Motor neuron (in vitro differentiated cells): ENCODE measurements around the gene SRRD. TPM values are rescaled to one million over a fixed set of nuclear protein-coding genes. Genes with fewer than 3 reads are reported as not detected.
A peak's percentile ranks its signal among the peaks of the same experiment; 100 is the strongest.
"Not testable (repeated sequence)": the region's sequence is repeated elsewhere in the genome, so short reads cannot be mapped to it uniquely, and the experiment has no call there.

Source experiments
- ATAC-seq, 8 experiments: fragments of 200-7000 bp; cut with Tn5 transposase; replicated peaks in 6 of 8; 2 replicates each; pipeline ENCODE4 v1.8.0; 2021; ENCODE audit warnings: mild to moderate bottlenecking in 8 of 8, moderate library complexity in 8 of 8
- H3K27ac ChIP-seq, 2 donors: fragments of 250-450 bp; sonication (Bioruptor Pico); 2 replicates each; pipeline ENCODE4 v1.9.0; 2021; ENCODE audit warnings: antibody characterized with exemption in 2 of 2, mild to moderate bottlenecking in 2 of 2, moderate library complexity in 1 of 2
- H3K4me1 ChIP-seq, 2 donors: fragments of 250-450 bp; sonication (Bioruptor Pico); replicated peaks in 1 of 2; 2 replicates each; pipeline ENCODE4 v1.6.1; 2021; ENCODE audit warnings: antibody characterized with exemption in 2 of 2, mild to moderate bottlenecking in 2 of 2, moderate library complexity in 1 of 2
- H3K4me3 ChIP-seq, 5 donors: fragments of 250-450 bp; sonication (Bioruptor Pico); 2 replicates each; pipeline ENCODE4 v1.9.0; 2021; ENCODE audit warnings: antibody characterized with exemption in 5 of 5, mild to moderate bottlenecking in 5 of 5, moderate library complexity in 4 of 5
- WGBS, 10 experiments: fragments of 450-650 bp; shearing (Covaris generic); methylation state at CpG; one replicate each; pipeline ENCODE4 v1.0.0; 2022; 5-methylcytosine and 5-hydroxymethylcytosine counted together
- in situ Hi-C, 9 experiments: fragments of 400-800 bp; cut with MboI; loops; one replicate each; pipeline ENCODE4 v1.15.0; 2021; ENCODE audit warnings: low sequenced_read_pairs in 9 of 9, low pct_unique_long_range_greater_than_20kb in 2 of 9; ENCODE audit not compliant: unreplicated experiment in 9 of 9
- total RNA-seq, 8 experiments: library from RNA; unstranded; fragments of 300-600 nt; gene quantifications; 2 replicates each; pipeline versions ENCODE4 v1.2.3 to v1.2.4, GENCODE V29; 2022

SRRD gene, protein sequence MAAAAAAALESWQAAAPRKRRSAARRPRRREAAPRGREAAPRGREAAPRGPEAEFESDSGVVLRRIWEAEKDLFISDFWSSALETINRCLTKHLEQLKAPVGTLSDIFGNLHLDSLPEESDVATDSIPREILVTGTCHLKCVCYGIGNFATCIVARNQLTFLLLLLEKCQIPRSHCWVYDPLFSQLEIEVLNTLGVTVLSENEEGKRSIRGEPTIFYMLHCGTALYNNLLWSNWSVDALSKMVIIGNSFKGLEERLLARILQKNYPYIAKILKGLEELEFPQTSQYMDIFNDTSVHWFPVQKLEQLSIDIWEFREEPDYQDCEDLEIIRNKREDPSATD
- 10 to 100 TPM in 7 of 8 experiments, 1 to 10 TPM in 1; 8.4 to 21.2 (median 13.6) TPM for total RNA-seq

DNA sequence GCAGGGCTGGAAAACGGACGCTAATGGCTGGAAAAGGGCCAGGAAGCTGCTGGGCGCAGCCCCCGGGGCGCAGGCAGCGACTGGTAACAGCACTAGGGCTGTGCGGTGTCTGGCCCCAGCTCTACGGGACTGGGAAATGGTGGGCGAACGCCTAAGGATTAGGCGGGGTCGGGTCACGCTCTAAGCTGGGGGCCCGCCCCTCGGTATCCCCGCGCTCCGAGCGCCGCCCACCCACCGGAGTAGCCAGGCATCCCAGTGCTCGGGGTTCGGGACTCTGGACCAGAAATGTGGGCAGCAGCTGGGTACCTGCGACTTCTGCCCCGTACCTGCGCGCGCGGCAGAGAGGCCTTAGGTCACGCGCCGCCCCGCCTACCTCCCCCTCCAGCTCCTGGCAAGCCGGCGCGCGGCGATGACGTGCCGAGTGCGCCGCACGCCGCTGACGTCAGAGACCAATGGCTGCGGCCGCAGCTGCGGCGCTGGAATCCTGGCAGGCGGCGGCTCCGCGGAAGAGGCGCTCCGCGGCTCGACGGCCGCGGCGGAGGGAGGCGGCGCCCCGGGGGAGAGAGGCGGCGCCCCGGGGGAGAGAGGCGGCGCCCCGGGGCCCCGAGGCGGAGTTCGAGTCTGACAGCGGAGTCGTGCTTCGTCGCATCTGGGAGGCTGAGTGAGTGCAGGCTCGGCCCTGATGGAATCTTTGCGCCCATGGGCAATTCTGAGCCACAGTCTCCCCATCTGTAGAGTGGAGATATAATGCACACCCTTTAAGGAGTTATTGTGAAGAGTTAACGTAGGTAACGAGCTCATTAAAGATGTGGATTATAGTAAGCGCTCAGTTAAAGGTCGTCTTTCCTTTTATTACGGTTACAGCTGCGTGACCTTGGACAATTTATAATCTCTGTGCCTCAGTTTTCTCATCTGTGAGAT, at the start of gene SRRD, which contains the start of gene HPS4:
TSS of gene SRRD (plus strand) at position 439 of the 921 bp plus-strand sequence. CDS start at position 453, 14 bp downstream.
TSS of gene HPS4 (minus strand) at position 345 of the 921 bp plus-strand sequence. CDS start 2,021 bp downstream, outside the sequence.
- ATAC-seq, result peak; percentile 77 to 89 (median 86)
- H3K27ac ChIP-seq, result peak within 1 kb of the TSS; percentile 88 to 89
- in situ Hi-C loops, result no loop called here
- peaks cover 42 to 46% of the 10 kb centered on the region in 2 donors for H3K4me1 ChIP-seq
- H3K4me3 ChIP-seq, result peak within 1 kb of the TSS; percentile 71 to 97 (median 79)
- WGBS, 10 experiments, result 0 to 5% (median 1%) methylated on average over 3 to 25 of the region's 85 CpGs; no CpG with 5 or more reads in 6 of the 10 experiments

DNA sequence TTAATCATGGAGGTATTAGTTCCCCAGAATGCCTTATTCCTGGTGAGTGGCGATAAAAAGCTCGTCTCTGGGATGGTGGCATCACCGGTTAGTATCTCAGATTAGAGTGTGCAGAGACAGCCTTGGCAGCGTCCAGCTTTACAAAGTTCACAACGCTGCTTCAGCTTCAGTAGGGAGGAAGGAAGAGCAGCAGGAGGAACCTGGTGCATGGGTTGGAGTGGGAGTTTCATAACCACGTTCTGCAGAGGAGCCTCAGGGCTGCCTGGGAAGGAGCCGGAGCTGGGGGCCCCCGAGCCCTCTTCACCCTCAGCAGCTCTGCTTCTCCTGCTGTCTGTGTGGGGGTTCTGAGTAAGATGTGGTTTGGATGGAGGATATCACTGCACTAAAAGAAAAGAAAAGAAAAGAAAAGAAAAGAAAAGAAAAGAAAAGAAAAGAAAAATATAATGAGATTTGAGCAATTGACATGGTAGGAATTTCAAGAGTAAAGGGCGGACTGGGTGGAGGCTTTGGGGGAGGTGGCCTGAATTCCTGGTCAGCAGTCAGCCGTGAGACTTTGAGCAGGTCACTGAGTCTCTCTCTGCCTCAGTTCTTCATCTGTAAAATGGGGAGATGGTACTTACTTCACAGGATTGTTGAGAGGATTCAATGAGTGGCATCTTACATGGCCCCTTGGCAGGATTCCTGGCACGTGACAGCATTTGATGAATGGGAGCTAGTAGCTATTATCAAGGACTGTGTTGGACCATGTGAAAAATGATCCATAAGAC, 48.2 kb upstream of the SRRD start:
- WGBS, 10 experiments, result 68 to 100% (median 87%) methylated on average over 1 to 8 of the region's 11 CpGs; no CpG with 5 or more reads in 1 of the 10 experiments
- no peak for ATAC-seq
- in situ Hi-C loops, result no loop called here
- Histone ChIP-seq H3K27ac (no peak overlapping the region), H3K4me3 (no peak overlapping the region), H3K4me1 (peaks cover 2 to 11% of the 10 kb centered on the region in 2 donors)

DNA sequence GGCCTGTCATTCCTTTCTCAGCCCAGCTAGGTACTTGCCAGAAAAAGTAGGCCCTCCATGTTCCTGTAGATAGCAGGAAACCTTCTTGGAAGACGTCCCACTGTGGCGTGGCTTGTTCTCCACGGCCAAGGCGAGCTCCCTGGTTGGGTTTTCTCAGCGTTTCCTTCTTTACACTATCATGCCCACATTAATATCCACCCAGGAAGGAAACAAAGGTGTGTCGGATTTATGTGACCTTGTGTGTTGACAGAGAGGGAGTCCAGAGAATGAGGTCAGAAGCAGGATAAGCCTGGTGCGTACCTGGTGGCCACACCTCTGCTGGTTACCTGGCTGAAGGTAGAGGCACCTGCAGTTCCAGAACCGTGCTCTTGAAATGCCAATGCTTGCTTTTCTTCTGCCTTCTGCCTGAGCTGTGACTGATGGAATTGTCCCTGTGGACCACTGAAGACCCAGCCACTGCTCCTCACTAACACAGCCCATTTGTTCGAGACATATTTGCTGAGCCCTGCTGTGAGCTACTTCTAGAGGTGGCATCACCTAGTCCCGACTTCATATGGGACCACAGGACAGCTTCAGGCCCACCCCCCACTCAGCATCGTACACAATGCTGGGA, 46.7 kb upstream of the SRRD start:
- H3K27ac ChIP-seq, result no peak overlapping the region
- 50 to 100% (median 81%) methylated on average over 1 to 6 of the region's 11 CpGs; no CpG with 5 or more reads in 4 of the 10 experiments for WGBS, 10 experiments
- H3K4me1 ChIP-seq, result peaks cover 2 to 11% of the 10 kb centered on the region in 2 donors
- in situ Hi-C loops, result no loop called here
- peak in 1 of 8 experiments; percentile 4 for ATAC-seq
- no peak overlapping the region for H3K4me3 ChIP-seq

DNA sequence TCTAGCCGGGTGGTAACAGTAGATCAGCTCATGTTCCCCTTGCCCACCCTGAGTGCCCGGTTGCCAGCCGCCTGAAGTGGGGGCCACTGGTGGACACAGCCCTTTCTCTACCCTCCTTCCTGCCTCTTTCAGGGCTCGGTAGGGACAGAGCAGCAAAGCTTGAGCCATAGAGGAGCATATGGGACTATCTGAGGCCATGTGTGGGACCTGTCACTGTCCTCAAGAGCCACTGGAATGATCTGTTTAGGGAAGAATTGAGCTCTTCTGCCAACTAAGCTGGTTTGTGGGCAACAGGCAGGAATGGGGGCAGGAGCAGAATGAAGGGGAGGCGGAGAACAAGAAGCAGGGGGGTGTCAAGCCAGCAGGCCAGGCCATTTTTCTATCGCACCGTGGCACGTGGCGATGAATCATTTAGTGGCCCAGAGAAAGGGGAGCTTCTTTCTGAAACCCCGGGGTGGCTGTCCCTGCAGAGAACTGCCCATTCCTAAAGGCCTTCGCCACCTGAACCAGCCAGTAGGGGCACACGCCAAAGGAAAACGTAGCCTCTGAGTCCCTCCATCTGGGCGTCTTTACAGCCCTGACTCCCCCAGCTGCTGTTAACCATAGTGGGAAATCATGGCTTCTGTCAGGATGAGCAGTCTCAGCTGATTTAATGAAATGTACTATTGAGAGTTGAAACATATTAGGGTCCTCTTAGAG, 45.8 kb upstream of the SRRD start:
- no peak overlapping the region for H3K27ac ChIP-seq
- peak in 5 of 8 experiments; percentile 37 to 69 (median 59) for ATAC-seq
- no peak overlapping the region for H3K4me3 ChIP-seq
- peaks cover 2 to 11% of the 10 kb centered on the region in 2 donors for H3K4me1 ChIP-seq
- WGBS, 10 experiments, result 58 to 94% (median 72%) methylated on average over 2 to 9 of the region's 14 CpGs; no CpG with 5 or more reads in 3 of the 10 experiments
- in situ Hi-C loops, result no loop called here

DNA sequence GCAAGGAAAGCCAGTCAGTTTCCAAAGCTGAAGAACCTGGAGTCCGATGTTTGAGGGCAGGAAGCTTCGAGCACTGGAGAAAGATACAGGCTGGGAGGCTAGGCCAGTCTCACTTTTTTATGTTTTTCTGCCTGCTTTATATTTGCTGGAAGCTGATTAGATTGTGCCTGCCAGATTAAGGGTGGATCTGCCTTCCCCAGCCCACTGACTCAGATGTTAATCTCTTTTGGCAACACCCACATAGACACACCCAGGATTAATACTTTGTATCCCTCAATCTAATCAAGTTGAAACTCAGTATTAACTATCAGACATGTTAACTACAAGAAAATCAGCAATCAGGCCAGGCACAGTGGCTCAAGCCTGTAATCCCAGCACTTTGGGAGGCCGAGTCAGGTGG, 44.9 kb upstream of the SRRD start:
- H3K4me1 ChIP-seq, result peaks cover 2 to 11% of the 10 kb centered on the region in 2 donors
- WGBS, 10 experiments, result 0 to 100% (median 75%) methylated on average over 1 to 2 of the region's 3 CpGs; no CpG with 5 or more reads in 5 of the 10 experiments
- in situ Hi-C loops, result not testable (repeated sequence)

DNA sequence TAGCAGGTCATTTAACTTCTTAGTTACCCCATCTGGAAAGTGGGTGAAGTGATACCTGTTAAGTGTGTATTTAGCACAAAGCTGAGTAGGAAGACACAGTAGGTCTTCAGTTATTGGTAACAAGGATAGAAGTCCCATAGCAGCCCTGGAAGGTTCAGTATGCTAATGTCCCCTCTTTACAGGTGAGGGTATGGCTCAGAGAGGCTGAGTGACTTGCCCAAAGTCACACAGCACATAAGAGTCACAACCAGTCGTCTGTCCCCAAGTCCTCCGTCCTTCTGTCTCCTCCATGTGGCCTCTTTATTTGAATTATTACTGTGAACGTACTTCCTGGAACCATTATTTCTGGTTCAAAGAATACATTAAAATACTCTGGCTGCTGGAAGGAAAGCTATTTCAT, 44.1 kb upstream of the SRRD start:
- H3K4me3 ChIP-seq, result no peak overlapping the region
- peaks cover 2 to 17% of the 10 kb centered on the region in 2 donors for H3K4me1 ChIP-seq
- WGBS, 10 experiments, result 15 to 100% (median 38%) methylated on average over 1 to 3 of the region's 3 CpGs; no CpG with 5 or more reads in 3 of the 10 experiments
- H3K27ac ChIP-seq, result no peak overlapping the region
- in situ Hi-C loops, result no loop called here
- ATAC-seq, result no peak

More for the DNA sequence above, 44.9 kb upstream of the SRRD start:
- peak in 2 of 8 experiments; percentile 47 to 49 for ATAC-seq
- H3K4me3 ChIP-seq, H3K27ac ChIP-seq: not testable (repeated sequence)

DNA sequence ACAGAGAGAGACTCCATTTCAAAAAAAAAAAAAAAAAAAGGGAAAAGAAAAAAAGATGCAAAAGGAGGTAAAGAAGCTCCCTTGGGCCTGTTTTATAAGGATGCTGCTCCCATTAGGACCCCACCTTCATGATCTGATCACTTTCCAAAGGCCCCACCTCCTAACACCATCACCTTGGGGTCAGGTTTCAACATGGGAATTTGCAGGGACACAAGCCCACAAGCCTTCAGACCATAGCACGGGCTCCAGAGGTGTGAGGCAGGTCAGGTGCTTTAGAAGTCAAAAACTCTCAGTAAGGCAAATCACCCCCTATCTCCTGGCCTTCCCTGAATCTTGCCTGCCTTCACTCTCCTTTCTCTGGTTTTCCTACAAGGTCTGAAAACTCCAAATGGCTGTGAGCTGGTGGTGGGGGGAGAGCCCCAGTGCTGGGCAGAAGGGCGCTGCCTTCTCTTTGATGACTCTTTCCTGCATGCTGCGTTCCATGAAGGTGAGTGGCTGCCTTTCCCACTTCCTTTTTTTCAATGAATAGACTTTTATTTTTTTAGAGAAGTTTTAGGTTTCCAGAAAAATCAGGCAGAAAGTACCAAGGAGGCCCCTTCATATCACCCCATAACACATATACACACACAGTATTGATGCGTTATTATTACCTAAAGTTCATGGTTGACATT, 41.5 kb upstream of the SRRD start:
- no peak for ATAC-seq
- WGBS, 10 experiments, result 80 to 100% (median 93%) methylated on average over 1 to 4 of the region's 4 CpGs; no CpG with 5 or more reads in 5 of the 10 experiments

DNA sequence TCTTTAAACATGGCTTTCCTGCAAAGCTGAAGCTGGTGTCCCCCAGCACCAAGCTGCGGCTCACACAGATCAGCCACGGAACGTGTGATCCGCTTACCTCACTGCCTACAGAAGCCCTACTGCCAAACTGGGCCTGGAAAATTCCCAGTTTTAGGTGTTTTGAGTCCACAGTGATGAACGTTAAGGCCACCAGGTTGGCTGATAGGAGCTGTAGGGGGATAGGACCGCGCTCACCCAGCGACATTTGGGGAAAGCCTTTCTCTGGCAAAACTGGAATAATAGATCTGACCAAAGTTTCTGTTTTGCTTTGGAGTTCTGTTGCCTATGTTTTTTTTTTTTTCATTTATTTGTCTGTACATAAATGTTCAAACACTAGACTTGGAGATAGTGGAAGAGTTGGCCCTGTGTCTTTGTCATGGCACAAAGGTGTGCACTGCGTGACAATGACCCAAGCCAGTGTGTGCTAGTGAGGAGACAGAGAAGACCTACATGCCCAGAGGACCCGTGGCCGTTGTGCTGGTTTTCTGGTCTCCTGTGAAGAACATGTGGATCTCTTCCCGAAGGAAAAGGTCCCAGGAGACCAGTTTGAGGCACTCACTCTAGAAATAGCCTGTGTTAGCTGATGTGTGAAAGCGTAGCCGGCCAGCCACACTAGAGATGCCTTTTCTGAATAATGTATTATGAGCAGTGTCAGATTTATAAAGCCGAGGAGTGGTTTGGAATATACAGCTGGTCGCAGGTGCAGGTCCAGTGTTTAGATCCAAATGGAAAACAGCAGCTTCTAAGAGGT, 39.6 kb upstream of the SRRD start:
- in situ Hi-C loops, result no loop called here
- Histone ChIP-seq H3K27ac (no peak overlapping the region), H3K4me3 (no peak overlapping the region), H3K4me1 (peaks cover 0 to 9% of the 10 kb centered on the region in 2 donors)
- 56 to 100% (median 82%) methylated on average over 1 to 14 of the region's 16 CpGs; no CpG with 5 or more reads in 2 of the 10 experiments for WGBS, 10 experiments
- ATAC-seq, result peak in 3 of 8 experiments; percentile 63 to 75 (median 66)

More for the DNA sequence above, 41.5 kb upstream of the SRRD start:
- Histone ChIP-seq H3K4me1 (peaks cover 2 to 19% of the 10 kb centered on the region in 2 donors), H3K4me3 (no peak overlapping the region), H3K27ac (no peak overlapping the region)
- in situ Hi-C loops, result no loop called here

DNA sequence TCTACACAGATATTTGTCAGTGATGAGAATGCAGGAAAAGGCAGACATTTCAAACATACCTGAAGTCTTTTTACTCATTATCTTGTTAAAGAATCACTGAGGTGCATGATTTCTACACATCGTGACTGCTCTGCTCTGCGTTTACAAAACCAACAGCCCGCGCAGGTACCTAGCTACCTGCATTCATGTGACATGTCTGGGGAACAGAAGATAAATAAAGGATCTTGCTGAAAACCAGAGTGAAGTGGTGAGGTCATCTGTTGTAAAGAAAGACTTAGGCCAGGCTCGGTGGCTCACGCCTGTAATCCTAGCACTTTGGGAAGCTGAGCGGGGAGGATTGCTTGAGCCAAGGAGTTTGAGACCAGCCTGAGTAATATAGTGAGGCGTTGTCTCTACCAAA, 38.9 kb upstream of the SRRD start:
- ATAC-seq, result no peak
- no peak overlapping the region for H3K27ac ChIP-seq
- no peak overlapping the region for H3K4me3 ChIP-seq
- 65 to 100% (median 90%) methylated on average over 2 to 7 of the region's 8 CpGs; no CpG with 5 or more reads in 3 of the 10 experiments for WGBS, 10 experiments
- H3K4me1 ChIP-seq, result peaks cover 0 to 9% of the 10 kb centered on the region in 2 donors
- in situ Hi-C loops, result no loop called here

DNA sequence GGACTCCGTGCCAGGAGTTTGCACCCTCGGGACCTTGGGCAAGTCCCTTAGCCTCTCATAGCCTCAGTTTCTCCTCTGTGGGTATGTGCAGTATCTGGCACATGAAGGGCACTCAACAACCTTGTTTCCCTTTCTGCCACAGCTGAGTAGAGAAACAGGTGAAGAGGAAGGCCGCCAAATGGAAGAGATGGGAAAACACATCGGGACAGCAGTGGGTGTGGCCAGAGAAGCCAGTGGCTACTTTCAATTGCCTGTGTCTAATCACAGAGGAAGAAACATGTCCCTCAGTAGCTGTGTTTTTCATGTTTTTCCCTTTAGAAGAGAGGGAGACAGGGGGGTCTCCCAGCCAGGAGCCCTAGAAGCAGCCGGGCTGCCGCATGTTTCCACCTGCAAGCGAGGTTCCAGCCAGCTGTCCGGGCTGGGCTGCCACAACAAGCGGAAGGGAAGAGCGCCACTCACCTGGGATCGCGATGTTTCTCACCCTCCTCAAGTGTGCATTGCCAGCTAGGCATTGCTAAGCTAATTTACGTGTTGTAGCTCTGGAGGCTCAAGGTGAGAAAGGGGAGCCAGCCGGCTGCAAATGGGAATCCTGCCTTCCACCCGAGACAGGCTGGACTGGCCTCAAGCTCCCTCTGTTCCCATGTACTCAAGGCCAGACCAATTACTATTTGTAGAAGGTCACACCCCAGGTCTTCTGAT, 38.0 kb upstream of the SRRD start:
- no peak for ATAC-seq
- peaks cover 0 to 9% of the 10 kb centered on the region in 2 donors for H3K4me1 ChIP-seq
- 55 to 100% (median 90%) methylated on average over 1 to 8 of the region's 15 CpGs; no CpG with 5 or more reads in 1 of the 10 experiments for WGBS, 10 experiments
- in situ Hi-C loops, result no loop called here
- no peak overlapping the region for H3K27ac ChIP-seq
- H3K4me3 ChIP-seq, result no peak overlapping the region
